Activated CD8-positive, alpha-beta memory T cell treated with anti-CD3 and anti-CD28 coated beads, Interleukin-2, amount 10 ng/mL, durations not matched to agents 7 days and 5 days (primary cell): ENCODE data around the gene SPATS2L. TPM values are rescaled to one million over a fixed set of nuclear protein-coding genes. Genes with fewer than 3 reads are reported as not detected.

Source experiments
- ATAC-seq: fragments of 150-1000 bp; cut with Tn5 transposase; one replicate; pipeline ENCODE4 v1.10.0; 2021; ENCODE audit warnings: moderate library complexity
- CTCF ChIA-PET: fragments of 350-600 bp; sonication (Branson Sonifier 250); formaldehyde crosslinking; loops from one replicate; lab custom pipeline; 2021; ENCODE audit warnings: antibody characterized with exemption; lab: Charles Lee
- DNase-seq: peaks from one replicate; pipeline ENCODE4 v3.0.0-alpha.2; 2020
- H3K27ac Mint-ChIP-seq: one replicate; pipeline ENCODE4 v1.8.0; 2021; ENCODE audit warnings: mild to moderate bottlenecking, mixed read lengths
- H3K27me3 Mint-ChIP-seq: one replicate; pipeline ENCODE4 v1.8.0; 2021; ENCODE audit warnings: mixed read lengths
- H3K36me3 Mint-ChIP-seq: one replicate; pipeline ENCODE4 v1.8.0; 2021; ENCODE audit warnings: mild to moderate bottlenecking, mixed read lengths
- H3K4me1 Mint-ChIP-seq: one replicate; pipeline ENCODE4 v1.8.0; 2021; ENCODE audit warnings: mixed read lengths
- H3K4me3 Mint-ChIP-seq: one replicate; pipeline ENCODE4 v1.8.0; 2021; ENCODE audit warnings: mild to moderate bottlenecking, moderate library complexity, mixed read lengths
- H3K9me3 Mint-ChIP-seq: one replicate; pipeline ENCODE4 v1.8.0; 2022; ENCODE audit warnings: low read depth, mixed read lengths
- total RNA-seq, 2 experiments: library from RNA; stranded (reverse); gene quantifications; one replicate each; pipeline ENCODE4 v1.2.3, GENCODE V29; 2021

SPATS2L gene
- total RNA-seq, 2 experiments from 2014 or later = 62.9 to 89.7 TPM

- Mint-ChIP-seq H3K9me3 (no peaks in the 10 kb centered on the region), H3K4me1 (peaks cover 39% of the 10 kb centered on the region), H3K36me3 (peaks cover 29% of the 10 kb centered on the region), H3K4me3 (peak overlapping the region; percentile 95), H3K27ac (no peak overlapping the region), H3K27me3 (no peaks in the 10 kb centered on the region)
- ATAC-seq (no peak), DNase-seq (no peak)
- CTCF ChIA-PET = interaction anchor here (2.2 kb wide), 1 partner anchor 19 kb away, joined by 6 read pairs; the partner anchor contains the start of gene KCTD18
These were observed 221.7 kb downstream of the SPATS2L start for GRCh38 chr2:200528228-200528627.

Other genes starting within 250 kb of the SPATS2L start
- 10 to 100 TPM; 14.4 to 16.3 TPM for gene KCTD18, start 203.4 kb downstream of the SPATS2L start, total RNA-seq
- 10 to 100 TPM; 39.7 to 52.5 TPM for gene SGO2, start 219.5 kb downstream of the SPATS2L start, total RNA-seq